HG02840 (cell line): Measurements from ENCODE around the gene PLXNB2.

Experiments used
- ATAC-seq: cut with Tn5 transposase; IDR thresholded peaks from one replicate; pipeline ENCODE4 v1.9.1; 2021; ENCODE audit warnings: mild to moderate bottlenecking, moderate library complexity, moderate number of reproducible peaks; ENCODE audit not compliant: unreplicated experiment, low FRiP score

The PLXNB2 gene

GRCh38 chr22:50299785-50300619, 7.4 kb downstream of the PLXNB2 start:
- no peak for ATAC-seq

- no peak for ATAC-seq
These were observed 8.3 kb downstream of the PLXNB2 start for GRCh38 chr22:50298937-50299784.

GRCh38 chr22:50298266-50298637, 9.2 kb downstream of the PLXNB2 start:
- ATAC-seq = no peak

GRCh38 chr22:50297510-50298265, 9.8 kb downstream of the PLXNB2 start:
- no peak for ATAC-seq

- ATAC-seq = no peak
These were observed 10.6 kb downstream of the PLXNB2 start for GRCh38 chr22:50296658-50297490.

- ATAC-seq = no peak
These were observed 13.2 kb downstream of the PLXNB2 start for GRCh38 chr22:50294319-50294656.

- no peak for ATAC-seq
These were observed 13.8 kb downstream of the PLXNB2 start for GRCh38 chr22:50293441-50294318.

- no peak for ATAC-seq
These were observed 14.6 kb downstream of the PLXNB2 start for GRCh38 chr22:50292643-50293440.

GRCh38 chr22:50289942-50290630, 17.4 kb downstream of the PLXNB2 start:
- ATAC-seq = no peak

- ATAC-seq = no peak
These were observed 18.1 kb downstream of the PLXNB2 start for GRCh38 chr22:50289151-50289941.

- ATAC-seq = no peak
These were observed 19.7 kb downstream of the PLXNB2 start for GRCh38 chr22:50287731-50288130.

- ATAC-seq = no peak
These were observed 20.6 kb downstream of the PLXNB2 start for GRCh38 chr22:50286701-50287318.

GRCh38 chr22:50286275-50286674, 21.2 kb downstream of the PLXNB2 start:
- no peak for ATAC-seq

- no peak for ATAC-seq
These were observed 21.7 kb downstream of the PLXNB2 start for GRCh38 chr22:50285568-50286229.

- ATAC-seq = no peak
These were observed 23.0 kb downstream of the PLXNB2 start for GRCh38 chr22:50284479-50284878.

- ATAC-seq = no peak
These were observed 23.6 kb downstream of the PLXNB2 start for GRCh38 chr22:50283821-50284220.
